ENCODE data around the gene KRT73.

KRT73 gene

DNA sequence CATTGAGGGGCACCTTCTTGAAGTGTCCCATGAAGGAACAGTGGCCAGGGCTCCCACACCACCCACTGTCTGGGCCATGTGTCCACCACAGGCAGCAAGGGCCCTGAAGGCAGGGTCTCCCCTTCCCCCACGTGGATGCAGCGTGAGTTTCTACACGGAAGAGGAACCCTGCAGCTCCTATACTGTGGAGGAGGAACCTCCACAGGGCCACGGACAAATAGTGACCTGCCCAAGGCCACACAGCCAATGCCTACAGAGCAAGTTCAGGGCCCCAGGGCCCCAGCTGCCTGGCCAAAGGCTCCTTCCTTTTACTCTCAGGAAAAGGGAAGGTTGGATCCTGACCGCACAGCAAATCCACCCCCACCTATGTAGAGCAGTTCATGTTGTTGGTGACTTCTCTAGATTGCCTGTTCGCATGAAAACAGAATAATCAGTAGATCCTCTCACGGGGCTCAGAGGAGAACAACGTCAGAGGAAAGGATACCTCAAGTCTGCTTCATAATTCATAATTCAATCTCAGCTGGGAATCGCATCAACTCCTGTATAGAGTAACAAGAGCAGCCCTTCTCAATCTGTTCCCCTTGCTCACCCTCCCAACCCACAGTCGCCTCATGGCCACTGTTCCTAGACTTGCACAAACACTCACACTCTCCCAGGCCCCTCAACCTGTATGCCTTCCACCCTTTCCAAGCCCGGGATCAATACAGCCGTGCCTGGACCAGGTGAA lies 11.1 kb upstream of the KRT73 start:
- ChIA-PET CTCF (no interaction called here), POLR2A (no interaction called here)
- DNase-seq (ENCODE audit: extremely low spot score): no peak
- TF ChIP-seq BHLHE40 (IDR thresholded peaks at IDR 0.05; ENCODE audit: borderline replicate concordance) (no peak), SUZ12 (IDR thresholded peaks at IDR 0.05) (no peak), FOXM1 (IDR thresholded peaks at IDR 0.05; ENCODE audit: borderline replicate concordance) (no peak), NFRKB (IDR thresholded peaks at IDR 0.05) (no peak), TARDBP (IDR thresholded peaks at IDR 0.05) (no peak), LEF1 (IDR thresholded peaks at IDR 0.05; ENCODE audit: borderline replicate concordance) (no peak), L3MBTL2 (conservative IDR thresholded peaks at IDR 0.05) (no peak), FOXA1 (IDR thresholded peaks at IDR 0.05) (no peak), ZNF384 (IDR thresholded peaks at IDR 0.05) (no peak), SP1 (IDR thresholded peaks at IDR 0.05) (no peak), ELF4 (IDR thresholded peaks at IDR 0.05) (no peak), ARNT (IDR thresholded peaks at IDR 0.05) (no peak), CTBP1 (IDR thresholded peaks at IDR 0.05; ENCODE audit: borderline replicate concordance) (no peak)

- no peak for TF ChIP-seq ELF4 (IDR thresholded peaks at IDR 0.05)
- no peak for TF ChIP-seq NFRKB (IDR thresholded peaks at IDR 0.05)
- no peak for TF ChIP-seq FOXM1 (IDR thresholded peaks at IDR 0.05; ENCODE audit: borderline replicate concordance)
- TF ChIP-seq SUZ12 (IDR thresholded peaks at IDR 0.05): no peak
- TF ChIP-seq L3MBTL2 (conservative IDR thresholded peaks at IDR 0.05): no peak
- no peak for TF ChIP-seq SP1 (IDR thresholded peaks at IDR 0.05)
- TF ChIP-seq BHLHE40 (IDR thresholded peaks at IDR 0.05; ENCODE audit: borderline replicate concordance): no peak
- TF ChIP-seq FOXA1 (IDR thresholded peaks at IDR 0.05): no peak
- no peak for TF ChIP-seq HDGF (IDR thresholded peaks at IDR 0.05; ENCODE audit: borderline replicate concordance)
- CTCF ChIA-PET: no interaction called here
- no peak for DNase-seq (ENCODE audit: extremely low spot score)
- POLR2A ChIA-PET: no interaction called here
Observed at GRCh38 chr12:52628841-52629240, 10.5 kb upstream of the KRT73 start.

DNA sequence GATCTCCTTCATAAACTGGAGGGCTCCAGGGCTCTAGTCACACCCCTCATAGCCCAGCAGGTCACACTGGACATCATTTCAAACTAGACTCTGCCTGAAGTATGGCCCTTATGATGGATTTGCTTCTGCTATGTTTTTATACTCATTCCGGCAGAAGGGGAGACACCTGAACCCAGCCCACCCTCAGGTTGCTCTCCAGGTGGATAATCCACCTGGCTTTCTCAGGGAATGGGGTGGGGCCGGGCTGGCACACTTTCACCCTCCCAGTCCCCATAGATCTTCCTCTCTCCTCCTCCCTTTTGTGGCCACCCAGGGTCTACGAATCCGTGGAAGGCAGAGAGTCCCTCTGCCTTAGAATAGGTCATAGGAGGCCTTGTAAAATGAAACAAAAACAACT lies 9.8 kb upstream of the KRT73 start:
- ChIA-PET CTCF (no interaction called here), POLR2A (no interaction called here)
- TF ChIP-seq FOXK2 (IDR thresholded peaks at IDR 0.05): no peak
- TF ChIP-seq ELF4 (IDR thresholded peaks at IDR 0.05): no peak
- TF ChIP-seq ZNF384 (IDR thresholded peaks at IDR 0.05): no peak
- no peak for TF ChIP-seq NFRKB (IDR thresholded peaks at IDR 0.05)
- no peak for TF ChIP-seq HDGF (IDR thresholded peaks at IDR 0.05; ENCODE audit: borderline replicate concordance)
- TF ChIP-seq SP1 (IDR thresholded peaks at IDR 0.05): no peak
- no peak for TF ChIP-seq CTBP1 (IDR thresholded peaks at IDR 0.05; ENCODE audit: borderline replicate concordance)
- TF ChIP-seq FOXA1 (IDR thresholded peaks at IDR 0.05): no peak
- TF ChIP-seq LEF1 (IDR thresholded peaks at IDR 0.05; ENCODE audit: borderline replicate concordance): no peak
- no peak for TF ChIP-seq FOXM1 (IDR thresholded peaks at IDR 0.05; ENCODE audit: borderline replicate concordance)
- TF ChIP-seq PKNOX1 (IDR thresholded peaks at IDR 0.05): no peak
- no peak for TF ChIP-seq BHLHE40 (IDR thresholded peaks at IDR 0.05; ENCODE audit: borderline replicate concordance)
- no peak for DNase-seq (ENCODE audit: extremely low spot score)

GRCh38 chr12:52627395-52628110 lies 9.2 kb upstream of the KRT73 start:
- POLR2A ChIA-PET: no interaction called here
- CTCF ChIA-PET: no interaction called here

GRCh38 chr12:52622349-52622748 lies 4.0 kb upstream of the KRT73 start:
- no peak for DNase-seq (ENCODE audit: extremely low spot score)
- ChIA-PET POLR2A (no interaction called here), CTCF (no interaction called here)
- TF ChIP-seq ELF4 (IDR thresholded peaks at IDR 0.05) (no peak), BHLHE40 (IDR thresholded peaks at IDR 0.05; ENCODE audit: borderline replicate concordance) (no peak), NFRKB (IDR thresholded peaks at IDR 0.05) (no peak), SP1 (IDR thresholded peaks at IDR 0.05) (no peak), LEF1 (IDR thresholded peaks at IDR 0.05; ENCODE audit: borderline replicate concordance) (no peak), HDGF (IDR thresholded peaks at IDR 0.05; ENCODE audit: borderline replicate concordance) (no peak), CTBP1 (IDR thresholded peaks at IDR 0.05; ENCODE audit: borderline replicate concordance) (no peak), PKNOX1 (IDR thresholded peaks at IDR 0.05) (no peak), FOXM1 (IDR thresholded peaks at IDR 0.05; ENCODE audit: borderline replicate concordance) (no peak), ZNF384 (IDR thresholded peaks at IDR 0.05) (no peak), TARDBP (IDR thresholded peaks at IDR 0.05) (no peak)

More at GRCh38 chr12:52627395-52628110, 9.2 kb upstream of the KRT73 start:
- no peak for DNase-seq (ENCODE audit: extremely low spot score)
- TF ChIP-seq FOXK2 (IDR thresholded peaks at IDR 0.05): no peak

GRCh38 chr12:52618866-52619265 lies 507 bp upstream of the KRT73 start:
- ChIA-PET CTCF (interaction anchor here (1.0 kb wide), 1 partner anchor 10 kb away, joined by 9 read pairs; no protein-coding TSS in a partner anchor), POLR2A (no interaction called here)
- DNase-seq (ENCODE audit: extremely low spot score): no peak
- no peak for TF ChIP-seq BHLHE40 (IDR thresholded peaks at IDR 0.05; ENCODE audit: borderline replicate concordance)
- no peak for TF ChIP-seq LEF1 (IDR thresholded peaks at IDR 0.05; ENCODE audit: borderline replicate concordance)
- no peak for TF ChIP-seq CTBP1 (IDR thresholded peaks at IDR 0.05; ENCODE audit: borderline replicate concordance)
- no peak for TF ChIP-seq TARDBP (IDR thresholded peaks at IDR 0.05)
- TF ChIP-seq FOXM1 (IDR thresholded peaks at IDR 0.05; ENCODE audit: borderline replicate concordance): no peak
- TF ChIP-seq PKNOX1 (IDR thresholded peaks at IDR 0.05): no peak
- TF ChIP-seq ZNF384 (IDR thresholded peaks at IDR 0.05): no peak
- TF ChIP-seq FOXA1 (IDR thresholded peaks at IDR 0.05): no peak
- no peak for TF ChIP-seq SUZ12 (IDR thresholded peaks at IDR 0.05)
- TF ChIP-seq ELF4 (IDR thresholded peaks at IDR 0.05): no peak
- TF ChIP-seq L3MBTL2 (conservative IDR thresholded peaks at IDR 0.05): no peak
- TF ChIP-seq NFRKB (IDR thresholded peaks at IDR 0.05): no peak
- no peak for TF ChIP-seq SP1 (IDR thresholded peaks at IDR 0.05)
- no peak for TF ChIP-seq ARNT (IDR thresholded peaks at IDR 0.05)

Measured in HEK293T (cell line).